OCI-LY1 (cell line): ENCODE results near the gene TNNT1.
"Not testable (repeated sequence)": the region's sequence is repeated elsewhere in the genome, so short reads cannot be mapped to it uniquely, and the experiment has no call there.

ENCODE experiments used
- H2AFZ ChIP-seq: fragments of 200-600 bp; sonication (generic), shearing (Covaris generic); 2 replicates; pipeline ENCODE4 v1.6.0; 2014; ENCODE audit warnings: antibody characterized with exemption, mild to moderate bottlenecking, low read length
- H3F3A ChIP-seq: fragments of 200-600 bp; sonication (generic), shearing (Covaris generic); 2 replicates; pipeline ENCODE4 v1.6.0; 2014; ENCODE audit warnings: mild to moderate bottlenecking, antibody characterized with exemption, low read length, moderate library complexity; ENCODE audit not compliant: insufficient read depth
- H3K27ac ChIP-seq: fragments of 200-600 bp; sonication (generic); 2 replicates; pipeline ENCODE4 v1.5.1; 2014; ENCODE audit warnings: low read length, mixed run types, mild to moderate bottlenecking, low read depth; ENCODE audit not compliant: poor library complexity, severe bottlenecking
- H3K27me3 ChIP-seq: fragments of 200-600 bp; sonication (generic); 2 replicates; pipeline ENCODE4 v1.6.0; 2014; ENCODE audit warnings: antibody characterized with exemption, mild to moderate bottlenecking, low read length, moderate library complexity; ENCODE audit not compliant: insufficient read depth
- H3K36me3 ChIP-seq: fragments of 200-600 bp; sonication (generic); 2 replicates; pipeline ENCODE4 v1.6.1; 2014; ENCODE audit warnings: mild to moderate bottlenecking, antibody characterized with exemption, low read length, moderate library complexity, mixed read lengths; ENCODE audit not compliant: insufficient read depth
- H3K4me1 ChIP-seq: fragments of 200-600 bp; sonication (generic); 2 replicates; pipeline ENCODE4 v1.5.1; 2014; ENCODE audit warnings: mild to moderate bottlenecking, low read length, moderate library complexity; ENCODE audit not compliant: insufficient read depth, severe bottlenecking
- H3K4me2 ChIP-seq: fragments of 200-600 bp; sonication (generic), shearing (Covaris generic); 2 replicates; pipeline ENCODE4 v1.6.1; 2014; ENCODE audit warnings: low read length
- H3K4me3 ChIP-seq: fragments of 200-600 bp; sonication (generic); 2 replicates; pipeline ENCODE4 v1.5.1; 2014; ENCODE audit warnings: low read length, low read depth, mild to moderate bottlenecking, mixed read lengths; ENCODE audit not compliant: poor library complexity, severe bottlenecking
- H3K79me2 ChIP-seq: fragments of 200-600 bp; shearing (Covaris generic); 2 replicates; pipeline ENCODE4 v1.6.1; 2016; ENCODE audit warnings: mixed run types, low read length, mixed read lengths; ENCODE audit not compliant: insufficient read depth
- H3K9ac ChIP-seq: fragments of 200-600 bp; sonication (generic), shearing (Covaris generic); 2 replicates; pipeline ENCODE4 v1.6.1; 2014; ENCODE audit warnings: mild to moderate bottlenecking, low read length, mixed read lengths
- H3K9me2 ChIP-seq: fragments of 200-600 bp; sonication (generic), shearing (Covaris generic); 2 replicates; pipeline ENCODE4 v1.6.1; 2014; ENCODE audit warnings: low read depth, mild to moderate bottlenecking, low read length, mixed read lengths
- H3K9me3 ChIP-seq: fragments of 200-600 bp; shearing (Covaris generic); 2 replicates; pipeline ENCODE4 v1.6.1; 2014; ENCODE audit warnings: low read length, mixed read lengths
- H4K20me1 ChIP-seq: fragments of 200-600 bp; sonication (generic), shearing (Covaris generic); 2 replicates; pipeline ENCODE4 v1.6.0; 2016; ENCODE audit warnings: mild to moderate bottlenecking, low read length; ENCODE audit not compliant: insufficient read depth
- EZH2 ChIP-seq: fragments of 200-600 bp; sonication (generic), shearing (Covaris generic); IDR thresholded peaks from 2 replicates; pipeline ENCODE4 v1.8.0; 2017; ENCODE audit warnings: borderline replicate concordance, mixed run types, mild to moderate bottlenecking, antibody characterized with exemption, low read length, moderate library complexity, mixed read lengths
- TF ChIP-seq, protein P1 (sequence below): fragments of 200-600 bp; sonication (generic), shearing (Covaris generic); IDR thresholded peaks from 2 replicates; pipeline ENCODE4 v1.5.1; 2017; ENCODE audit warnings: mild to moderate bottlenecking, antibody characterized with exemption, low read length, moderate library complexity, mixed read lengths

The TNNT1 gene

DNA sequence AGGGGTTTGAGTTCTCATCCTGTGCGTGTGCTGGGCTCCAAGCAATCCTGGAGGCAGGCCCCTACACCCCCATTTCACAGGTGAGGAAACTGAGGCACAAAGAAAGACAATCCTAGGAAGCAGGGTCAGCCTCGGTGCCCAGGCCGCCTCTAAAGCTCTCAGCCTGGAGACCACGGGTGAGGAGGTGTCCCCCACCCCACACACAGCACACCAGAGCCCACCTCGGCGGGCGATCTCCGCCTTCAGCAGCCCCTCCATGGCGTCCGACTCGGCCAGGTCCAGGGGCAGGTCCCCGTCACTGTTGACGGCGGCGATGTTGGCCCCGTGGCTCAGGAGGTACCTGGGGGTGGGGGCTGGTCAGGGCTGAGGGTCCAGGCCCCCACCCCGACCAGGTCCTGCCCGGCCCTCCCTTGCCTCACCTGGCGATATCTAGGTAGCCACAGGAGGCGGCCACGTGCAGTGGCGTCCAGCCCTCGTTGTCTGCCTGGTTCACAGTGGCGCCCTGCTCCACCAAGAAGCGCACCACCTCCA is 36.7 kb downstream of the TNNT1 start:
- no peaks in the 10 kb centered on the region for H3K9me3 ChIP-seq
- H4K20me1 ChIP-seq: no peaks in the 10 kb centered on the region
- no peaks in the 10 kb centered on the region for H3K79me2 ChIP-seq
- no peaks in the 10 kb centered on the region for H3K9me2 ChIP-seq
- H3K4me1 ChIP-seq: peaks cover 36% of the 10 kb centered on the region
- peaks cover 24% of the 10 kb centered on the region; the same call in 1 of the 2 replicates for H3K36me3 ChIP-seq
- peak overlapping the region; percentile 64 for H3K27ac ChIP-seq
- H2AFZ ChIP-seq: no peak overlapping the region
- no peaks in the 10 kb centered on the region for H3F3A ChIP-seq
- TF ChIP-seq, protein P1, sequence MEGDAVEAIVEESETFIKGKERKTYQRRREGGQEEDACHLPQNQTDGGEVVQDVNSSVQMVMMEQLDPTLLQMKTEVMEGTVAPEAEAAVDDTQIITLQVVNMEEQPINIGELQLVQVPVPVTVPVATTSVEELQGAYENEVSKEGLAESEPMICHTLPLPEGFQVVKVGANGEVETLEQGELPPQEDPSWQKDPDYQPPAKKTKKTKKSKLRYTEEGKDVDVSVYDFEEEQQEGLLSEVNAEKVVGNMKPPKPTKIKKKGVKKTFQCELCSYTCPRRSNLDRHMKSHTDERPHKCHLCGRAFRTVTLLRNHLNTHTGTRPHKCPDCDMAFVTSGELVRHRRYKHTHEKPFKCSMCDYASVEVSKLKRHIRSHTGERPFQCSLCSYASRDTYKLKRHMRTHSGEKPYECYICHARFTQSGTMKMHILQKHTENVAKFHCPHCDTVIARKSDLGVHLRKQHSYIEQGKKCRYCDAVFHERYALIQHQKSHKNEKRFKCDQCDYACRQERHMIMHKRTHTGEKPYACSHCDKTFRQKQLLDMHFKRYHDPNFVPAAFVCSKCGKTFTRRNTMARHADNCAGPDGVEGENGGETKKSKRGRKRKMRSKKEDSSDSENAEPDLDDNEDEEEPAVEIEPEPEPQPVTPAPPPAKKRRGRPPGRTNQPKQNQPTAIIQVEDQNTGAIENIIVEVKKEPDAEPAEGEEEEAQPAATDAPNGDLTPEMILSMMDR: no peak
- TF ChIP-seq EZH2: no peak
- no peak overlapping the region for H3K4me3 ChIP-seq
- H3K4me2 ChIP-seq: 0 out of 2 replicates have a peak overlapping the region, but pooled peaks have one; percentile 36
- H3K27me3 ChIP-seq: no peaks in the 10 kb centered on the region
- H3K9ac ChIP-seq: no peak overlapping the region

- no peaks in the 10 kb centered on the region for H3F3A ChIP-seq
- H3K9me2 ChIP-seq: no peaks in the 10 kb centered on the region
- H3K4me3 ChIP-seq: no peak overlapping the region
- no peaks in the 10 kb centered on the region for H3K79me2 ChIP-seq
- no peaks in the 10 kb centered on the region for H3K9me3 ChIP-seq
- H2AFZ ChIP-seq: no peak overlapping the region
- H3K27me3 ChIP-seq: no peaks in the 10 kb centered on the region
- H3K27ac ChIP-seq: no peak overlapping the region
- no peaks in the 10 kb centered on the region for H4K20me1 ChIP-seq
- no peak overlapping the region for H3K9ac ChIP-seq
- H3K4me1 ChIP-seq: peaks cover 36% of the 10 kb centered on the region
- TF ChIP-seq, protein P1: no peak
- no peak for TF ChIP-seq EZH2
- H3K4me2 ChIP-seq: no peak overlapping the region
- peaks cover 24% of the 10 kb centered on the region; the same call in 1 of the 2 replicates for H3K36me3 ChIP-seq
Measured at GRCh38 chr19:55111238-55111831, 37.7 kb downstream of the TNNT1 start.

- no peaks in the 10 kb centered on the region for H3K9me2 ChIP-seq
- no peaks in the 10 kb centered on the region for H3K79me2 ChIP-seq
- no peak for TF ChIP-seq EZH2
- TF ChIP-seq, protein P1: no peak
- no peaks in the 10 kb centered on the region for H3F3A ChIP-seq
- peaks cover 22% of the 10 kb centered on the region for H3K4me1 ChIP-seq
- no peaks in the 10 kb centered on the region for H3K9me3 ChIP-seq
- H3K4me3 ChIP-seq: no peak overlapping the region
- H3K9ac ChIP-seq: no peak overlapping the region
- no peaks in the 10 kb centered on the region for H3K27me3 ChIP-seq
- no peak overlapping the region for H3K4me2 ChIP-seq
- H2AFZ ChIP-seq: no peak overlapping the region
- H3K36me3 ChIP-seq: peaks cover 24% of the 10 kb centered on the region; the same call in 1 of the 2 replicates
- no peak overlapping the region for H3K27ac ChIP-seq
- no peaks in the 10 kb centered on the region for H4K20me1 ChIP-seq
Measured at GRCh38 chr19:55109527-55110291, 39.3 kb downstream of the TNNT1 start.

DNA sequence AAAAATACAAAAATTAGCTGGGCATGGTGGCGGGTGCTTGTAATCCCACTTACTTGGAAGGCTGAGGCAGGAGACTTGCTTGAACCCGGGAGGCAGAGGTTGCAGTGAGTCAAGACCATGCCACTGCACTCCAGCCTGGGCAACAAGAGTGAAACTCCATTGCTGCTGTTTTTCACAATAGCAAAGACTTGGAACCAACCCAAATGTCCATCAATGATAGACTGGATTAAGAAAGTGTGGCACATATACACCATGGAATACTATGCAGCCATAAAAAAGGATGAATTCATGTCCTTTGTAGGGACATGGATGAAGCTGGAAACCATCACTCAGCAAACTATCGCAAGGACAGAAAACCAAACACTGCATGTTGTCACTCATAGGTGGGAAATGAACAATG is 41.8 kb downstream of the TNNT1 start:
- not testable (repeated sequence) for H3K9me2 ChIP-seq, H3K79me2 ChIP-seq, H2AFZ ChIP-seq, H3K9ac ChIP-seq, H3K4me2 ChIP-seq, H4K20me1 ChIP-seq, H3K4me3 ChIP-seq, H3K4me1 ChIP-seq, H3K9me3 ChIP-seq, H3K27me3 ChIP-seq, H3K27ac ChIP-seq, H3F3A ChIP-seq
- peaks cover 33% of the 10 kb centered on the region for H3K36me3 ChIP-seq
